Panc1 (cell line): Measurements from ENCODE around the gene DOCK8.

Experiments
- POLR2AphosphoS5 ChIP-seq: IDR thresholded peaks from 2 replicates; pipeline ENCODE4 v1.6.1; 2012; ENCODE audit warnings: mild to moderate bottlenecking, low read depth, low read length, moderate library complexity
- REST ChIP-seq, 2 experiments: IDR thresholded peaks; 2 replicates each; pipeline ENCODE4 v1.6.1; 2011 to 2012; ENCODE audit warnings: low read depth in 2 of 2, control low read depth in 1 of 2, low read length in 1 of 2, mild to moderate bottlenecking in 1 of 2, moderate library complexity in 1 of 2; ENCODE audit not compliant: insufficient read depth in 1 of 2
- SIN3A ChIP-seq: IDR thresholded peaks from 2 replicates; pipeline ENCODE4 v1.6.1; 2012; ENCODE audit warnings: low read depth, mild to moderate bottlenecking, low read length, moderate library complexity, borderline replicate concordance; ENCODE audit not compliant: insufficient read depth
- TF ChIP-seq, protein P1 (sequence below): fragments of 450-650 bp; IDR thresholded peaks from 2 replicates; pipeline ENCODE4 v1.5.1; 2017; ENCODE audit warnings: mild to moderate bottlenecking

DNA sequence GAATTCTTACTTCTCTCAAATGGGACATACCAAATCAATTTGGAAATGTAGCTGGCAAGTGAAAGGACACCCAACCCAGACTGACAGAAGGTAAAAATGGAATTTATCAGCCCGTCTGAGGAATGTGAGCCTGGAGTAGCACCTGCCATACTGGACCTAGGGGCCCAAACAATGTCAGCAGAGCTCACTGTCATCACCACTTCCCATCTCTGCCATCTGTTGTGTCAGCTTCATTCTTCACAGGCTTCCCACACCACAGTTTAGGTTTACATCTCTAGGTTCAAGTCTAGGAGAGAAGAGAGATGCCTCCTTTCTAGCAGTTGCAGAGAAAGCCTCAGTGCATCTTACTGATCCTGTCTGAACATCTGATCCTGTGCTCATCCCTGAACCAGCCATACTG lies 222.4 kb downstream of the DOCK8 start:
- TF ChIP-seq POLR2AphosphoS5 (no peak), REST (IDR thresholded peaks at IDR 0.05; ENCODE audit: insufficient read depth in 1 of 2, low read depth in 2 of 2, low read length in 1 of 2) (no peak), SIN3A (no peak)
- TF ChIP-seq, protein P1, sequence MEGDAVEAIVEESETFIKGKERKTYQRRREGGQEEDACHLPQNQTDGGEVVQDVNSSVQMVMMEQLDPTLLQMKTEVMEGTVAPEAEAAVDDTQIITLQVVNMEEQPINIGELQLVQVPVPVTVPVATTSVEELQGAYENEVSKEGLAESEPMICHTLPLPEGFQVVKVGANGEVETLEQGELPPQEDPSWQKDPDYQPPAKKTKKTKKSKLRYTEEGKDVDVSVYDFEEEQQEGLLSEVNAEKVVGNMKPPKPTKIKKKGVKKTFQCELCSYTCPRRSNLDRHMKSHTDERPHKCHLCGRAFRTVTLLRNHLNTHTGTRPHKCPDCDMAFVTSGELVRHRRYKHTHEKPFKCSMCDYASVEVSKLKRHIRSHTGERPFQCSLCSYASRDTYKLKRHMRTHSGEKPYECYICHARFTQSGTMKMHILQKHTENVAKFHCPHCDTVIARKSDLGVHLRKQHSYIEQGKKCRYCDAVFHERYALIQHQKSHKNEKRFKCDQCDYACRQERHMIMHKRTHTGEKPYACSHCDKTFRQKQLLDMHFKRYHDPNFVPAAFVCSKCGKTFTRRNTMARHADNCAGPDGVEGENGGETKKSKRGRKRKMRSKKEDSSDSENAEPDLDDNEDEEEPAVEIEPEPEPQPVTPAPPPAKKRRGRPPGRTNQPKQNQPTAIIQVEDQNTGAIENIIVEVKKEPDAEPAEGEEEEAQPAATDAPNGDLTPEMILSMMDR = no peak
